OCI-LY7 (cell line): ENCODE results near the gene PRIMPOL. TPM values are rescaled to one million over a fixed set of nuclear protein-coding genes. Genes with fewer than 3 reads are reported as not detected.

Source experiments
- BruUV-seq: library from RNA; stranded (reverse); fragments of 400-500 nt; replicated peaks from 2 replicates; lab custom pipeline; 2021; lab: Mats Ljungman, UMichigan
- CTCF ChIA-PET: fragments of 300-600 bp; sonication (Branson Sonifier 250); formaldehyde crosslinking; loops from one replicate; lab custom pipeline; 2022; ENCODE audit warnings: antibody characterized with exemption; ENCODE audit not compliant: unreplicated experiment; lab: Charles Lee
- POLR2A ChIA-PET: fragments of 300-600 bp; sonication (Branson Sonifier 250); formaldehyde crosslinking; loops from one replicate; lab custom pipeline; 2022; ENCODE audit warnings: antibody characterized with exemption; lab: Charles Lee
- DNase-seq: peaks from one replicate; pipeline ENCODE4 v3.0.0-alpha.2; 2015; ENCODE audit warnings: low spot score
- H2AFZ ChIP-seq: fragments of 200-600 bp; sonication (generic), shearing (Covaris generic); 2 replicates; pipeline ENCODE4 v1.6.1; 2014; ENCODE audit warnings: mild to moderate bottlenecking, antibody characterized with exemption, low read length, moderate library complexity
- H3K27ac ChIP-seq: fragments of 200-600 bp; sonication (generic); 2 replicates; pipeline ENCODE4 v1.5.1; 2014; ENCODE audit warnings: mixed run types, low read depth, mild to moderate bottlenecking, moderate library complexity, low read length, inconsistent platforms; ENCODE audit not compliant: poor library complexity, severe bottlenecking
- H3K36me3 ChIP-seq: fragments of 200-600 bp; sonication (generic); 2 replicates; pipeline ENCODE4 v1.6.1; 2014; ENCODE audit warnings: mild to moderate bottlenecking, antibody characterized with exemption, low read length, moderate library complexity, mixed read lengths; ENCODE audit not compliant: insufficient read depth
- H3K4me1 ChIP-seq: fragments of 200-600 bp; sonication (generic); 2 replicates; pipeline ENCODE4 v1.5.1; 2014; ENCODE audit warnings: mild to moderate bottlenecking, low read length; ENCODE audit not compliant: insufficient read depth, poor library complexity, severe bottlenecking
- H3K4me2 ChIP-seq: fragments of 200-600 bp; sonication (generic); 2 replicates; pipeline ENCODE4 v1.6.1; 2014; ENCODE audit warnings: mild to moderate bottlenecking, low read length
- H3K4me3 ChIP-seq: fragments of 200-600 bp; sonication (generic); 2 replicates; pipeline ENCODE4 v1.5.1; 2014; ENCODE audit warnings: mild to moderate bottlenecking, low read depth, low read length; ENCODE audit not compliant: poor library complexity, severe bottlenecking
- H3K79me2 ChIP-seq: fragments of 200-600 bp; sonication (generic); 2 replicates; pipeline ENCODE4 v1.6.1; 2016; ENCODE audit warnings: low read depth, mild to moderate bottlenecking, low read length, moderate library complexity, mixed read lengths; ENCODE audit not compliant: insufficient read depth
- H3K9me2 ChIP-seq: fragments of 200-600 bp; sonication (generic); 2 replicates; pipeline ENCODE4 v1.6.1; 2016; ENCODE audit warnings: mild to moderate bottlenecking, low read length, mixed read lengths; ENCODE audit not compliant: insufficient read depth
- H3K9me3 ChIP-seq: fragments of 200-600 bp; sonication (generic); 2 replicates; pipeline ENCODE4 v1.6.1; 2014; ENCODE audit warnings: mild to moderate bottlenecking, mixed run types, low read length, mixed read lengths
- H4K20me1 ChIP-seq: fragments of 200-600 bp; sonication (generic); 2 replicates; pipeline ENCODE4 v1.6.1; 2014; ENCODE audit warnings: mild to moderate bottlenecking, antibody characterized with exemption, low read length, moderate library complexity, mixed read lengths; ENCODE audit not compliant: insufficient read depth
- CTCF ChIP-seq: fragments of 200-600 bp; sonication (generic); conservative IDR thresholded peaks from 2 replicates; pipeline ENCODE4 v1.5.1; 2014; ENCODE audit warnings: mild to moderate bottlenecking, antibody characterized with exemption, low read length, moderate library complexity, mixed read lengths
- EZH2phosphoT487 ChIP-seq: fragments of 200-600 bp; sonication (generic); IDR thresholded peaks from 2 replicates; pipeline ENCODE4 v1.6.1; 2018; ENCODE audit warnings: low read depth, borderline replicate concordance, mild to moderate bottlenecking, mixed run types, antibody characterized with exemption, low read length, moderate library complexity, mixed read lengths
- intact Hi-C: fragments of 100-400 bp; cut with micrococcal nuclease; formaldehyde crosslinking; loops from one replicate; pipeline ENCODE4 v1.10.0; 2022; ENCODE audit not compliant: unreplicated experiment
- total RNA-seq, 2 experiments: library from RNA; depleted of rRNA in 1 of 2; stranded (reverse); fragments of >200 nt in 1 of 2; shearing (Covaris generic) in 1 of 2; gene quantifications; 2 replicates each; pipeline ENCODE4 v1.2.3, GENCODE V29; 2014 to 2022

Gene PRIMPOL
- total RNA-seq, 2 experiments from 2014 or later: 8.8 to 23.4 TPM

GRCh38 chr4:184688005-184688404 is 38.5 kb downstream of the PRIMPOL start:
- H3K4me1 ChIP-seq: no peaks in the 10 kb centered on the region
- H3K36me3 ChIP-seq: peaks cover 23% of the 10 kb centered on the region; the same call in 1 of the 2 replicates
- H3K79me2 ChIP-seq: no peaks in the 10 kb centered on the region
- no peak overlapping the region for H3K4me2 ChIP-seq
- DNase-seq: no peak
- TF ChIP-seq CTCF (no peak), EZH2phosphoT487 (no peak)
- intact Hi-C loops: no loop called here
- no TSS peak for BruUV-seq
- ChIA-PET POLR2A (interaction anchor here (0.6 to 1.1 kb wide), 2 partner anchors 20 to 450 kb away, joined by 3 read pairs; no protein-coding TSS in a partner anchor), CTCF (no interaction called here)
- H4K20me1 ChIP-seq: no peaks in the 10 kb centered on the region
- no peaks in the 10 kb centered on the region for H3K9me3 ChIP-seq
- no peak overlapping the region for H3K4me3 ChIP-seq
- H2AFZ ChIP-seq: no peak overlapping the region
- no peaks in the 10 kb centered on the region for H3K9me2 ChIP-seq
- no peak overlapping the region for H3K27ac ChIP-seq

DNA sequence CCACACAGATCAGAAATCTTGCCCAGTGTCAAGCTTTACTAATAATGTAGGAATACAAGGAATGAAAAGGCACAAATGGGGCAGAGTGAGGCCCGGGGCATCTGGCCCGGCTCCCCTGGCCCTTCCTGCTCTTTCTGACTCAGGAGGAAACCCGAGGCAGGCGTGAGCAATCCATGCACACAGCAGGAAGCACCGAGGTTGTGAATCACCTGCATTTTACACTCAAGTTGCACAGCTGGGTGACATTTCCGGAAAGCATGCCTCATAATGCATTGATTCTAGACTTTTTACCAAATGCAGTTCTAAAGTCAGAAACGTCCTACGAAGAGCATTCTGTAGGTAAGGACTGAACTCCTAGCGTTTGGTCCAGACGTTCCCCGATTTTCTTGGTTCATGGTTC is 38.9 kb downstream of the PRIMPOL start:
- no peak overlapping the region for H3K27ac ChIP-seq
- ChIA-PET POLR2A (interaction anchor here (0.6 to 0.7 kb wide), 3 partner anchors 20 to 969 kb away, joined by 3 to 5 read pairs (median 3); no protein-coding TSS in a partner anchor), CTCF (no interaction called here)

More for the DNA sequence above, 38.9 kb downstream of the PRIMPOL start:
- Histone ChIP-seq H3K79me2 (no peaks in the 10 kb centered on the region), H3K9me3 (no peaks in the 10 kb centered on the region), H3K4me2 (no peak overlapping the region), H3K9me2 (no peaks in the 10 kb centered on the region), H4K20me1 (no peaks in the 10 kb centered on the region), H3K4me3 (no peak overlapping the region), H3K4me1 (no peaks in the 10 kb centered on the region), H3K36me3 (peaks cover 27% of the 10 kb centered on the region; the same call in 1 of the 2 replicates), H2AFZ (no peak overlapping the region)
- TF ChIP-seq EZH2phosphoT487: no peak
- TF ChIP-seq CTCF: no peak
- no peak for DNase-seq
- intact Hi-C loops: no loop called here
- no TSS peak for BruUV-seq
